ENCODE measurements around the gene GATA5. TPM values are rescaled to one million over a fixed set of nuclear protein-coding genes. Genes with fewer than 3 reads are reported as not detected.

Gene GATA5
- total RNA-seq, 1 experiment from 2014 or later, result 0.25 TPM

DNA sequence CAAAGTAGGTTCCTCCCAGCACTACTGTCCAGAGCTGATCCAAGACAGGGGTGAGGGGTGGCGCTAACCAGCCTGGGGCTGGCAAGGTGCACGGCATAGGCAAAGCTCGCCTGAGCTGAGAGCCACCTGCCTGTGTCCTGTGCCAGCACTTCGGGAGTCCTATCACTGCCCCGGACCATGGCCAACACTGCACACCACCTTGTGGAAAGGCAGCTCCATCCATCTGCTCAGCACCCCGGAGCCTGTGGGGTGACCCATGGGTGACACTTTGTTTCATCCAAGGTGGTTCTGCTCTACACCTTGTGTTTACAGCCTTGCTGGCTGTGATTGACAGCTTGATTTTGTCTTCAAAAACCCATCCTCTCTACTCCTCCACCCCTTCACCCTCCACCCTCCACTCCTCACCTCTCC lies 32.9 kb upstream of the GATA5 start:
- intact Hi-C loops (cut with micrococcal nuclease; ENCODE audit: unreplicated experiment), result no loop called here
- ChIA-PET POLR2A (interaction anchor here (0.8 kb wide), 1 partner anchor 260 kb away, joined by 5 read pairs; no protein-coding TSS in a partner anchor), CTCF (interaction anchor here (0.5 to 2.0 kb wide), 7 partner anchors 8 to 1693 kb away, joined by 3 to 8 read pairs (median 4); no protein-coding TSS in a partner anchor)

DNA sequence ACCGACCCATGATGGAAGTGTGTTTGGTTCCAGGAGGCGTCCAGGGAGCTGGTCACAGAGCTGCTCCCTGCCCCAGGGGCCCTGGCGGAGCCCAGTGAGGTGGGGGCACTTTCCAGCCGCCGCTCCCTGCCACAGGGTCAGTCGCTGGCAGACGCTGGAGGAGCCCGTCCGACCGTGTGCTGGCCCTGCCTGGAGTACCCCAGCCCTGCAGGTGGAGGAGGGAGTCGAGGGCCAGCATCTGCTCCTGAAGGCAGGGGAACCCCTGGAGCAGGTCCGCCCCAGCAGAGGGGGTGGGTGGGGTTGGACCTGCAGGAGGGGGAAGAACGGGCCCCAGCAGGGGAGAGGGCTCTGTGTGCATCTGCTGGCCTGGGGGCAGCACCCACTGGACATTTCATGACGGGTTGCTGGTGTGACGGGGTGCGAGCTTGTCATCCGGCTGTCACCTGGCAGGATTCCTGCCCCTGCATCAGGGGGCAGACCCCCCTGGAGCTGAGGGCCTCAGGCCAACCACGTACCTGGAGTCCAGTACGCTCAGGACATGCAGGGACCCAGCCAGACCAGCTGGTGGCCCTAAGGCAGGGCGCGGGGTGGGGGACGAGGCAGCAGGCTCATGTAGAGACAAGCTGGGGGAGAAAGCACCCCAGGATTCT lies 32.3 kb upstream of the GATA5 start:
- DNase-seq, result no peak
- Histone ChIP-seq H3K4me3 (ENCODE audit: low read depth, low read length) (no peak overlapping the region), H3K4me1 (peaks cover 13% of the 10 kb centered on the region), H3K36me3 (ENCODE audit: control insufficient read depth, insufficient read depth, low read length) (no peaks in the 10 kb centered on the region), H3K27me3 (replicated peaks; ENCODE audit: control insufficient read depth, insufficient read depth, low read length) (no peaks in the 10 kb centered on the region), H3K9me3 (no peaks in the 10 kb centered on the region)
- Mint-ChIP-seq H3K9me3 (ENCODE audit: unreplicated experiment) (peaks cover 10% of the 10 kb centered on the region), H3K27ac (ENCODE audit: unreplicated experiment) (no peak overlapping the region), H3K4me1 (ENCODE audit: low read depth, unreplicated experiment) (peaks cover 6% of the 10 kb centered on the region), H3K27me3 (ENCODE audit: insufficient read depth, unreplicated experiment) (no peaks in the 10 kb centered on the region), H3K4me3 (ENCODE audit: unreplicated experiment) (no peak overlapping the region), H3K36me3 (ENCODE audit: insufficient read depth, unreplicated experiment) (peaks cover 6% of the 10 kb centered on the region)
- TF ChIP-seq, protein P1, sequence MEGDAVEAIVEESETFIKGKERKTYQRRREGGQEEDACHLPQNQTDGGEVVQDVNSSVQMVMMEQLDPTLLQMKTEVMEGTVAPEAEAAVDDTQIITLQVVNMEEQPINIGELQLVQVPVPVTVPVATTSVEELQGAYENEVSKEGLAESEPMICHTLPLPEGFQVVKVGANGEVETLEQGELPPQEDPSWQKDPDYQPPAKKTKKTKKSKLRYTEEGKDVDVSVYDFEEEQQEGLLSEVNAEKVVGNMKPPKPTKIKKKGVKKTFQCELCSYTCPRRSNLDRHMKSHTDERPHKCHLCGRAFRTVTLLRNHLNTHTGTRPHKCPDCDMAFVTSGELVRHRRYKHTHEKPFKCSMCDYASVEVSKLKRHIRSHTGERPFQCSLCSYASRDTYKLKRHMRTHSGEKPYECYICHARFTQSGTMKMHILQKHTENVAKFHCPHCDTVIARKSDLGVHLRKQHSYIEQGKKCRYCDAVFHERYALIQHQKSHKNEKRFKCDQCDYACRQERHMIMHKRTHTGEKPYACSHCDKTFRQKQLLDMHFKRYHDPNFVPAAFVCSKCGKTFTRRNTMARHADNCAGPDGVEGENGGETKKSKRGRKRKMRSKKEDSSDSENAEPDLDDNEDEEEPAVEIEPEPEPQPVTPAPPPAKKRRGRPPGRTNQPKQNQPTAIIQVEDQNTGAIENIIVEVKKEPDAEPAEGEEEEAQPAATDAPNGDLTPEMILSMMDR (IDR thresholded peaks at IDR 0.05; ENCODE audit: insufficient read depth in 1 of 2, low read depth in 1 of 2, low read length in 1 of 2, severe bottlenecking in 1 of 2, unreplicated experiment in 1 of 2), result no peak
- CTCF ChIA-PET, result interaction anchor here (0.5 to 2.0 kb wide), 6 partner anchors 14 to 206 kb away, joined by 3 to 8 read pairs (median 4); no protein-coding TSS in a partner anchor
- POLR2A ChIA-PET, result interaction anchor here (0.7 to 0.8 kb wide), 2 partner anchors 116 to 259 kb away, joined by 4 to 5 read pairs; no protein-coding TSS in a partner anchor
- no TSS peak for BruUV-seq (replicated peaks)
- intact Hi-C loops (cut with micrococcal nuclease; ENCODE audit: unreplicated experiment), result no loop called here

More for the DNA sequence above, 32.9 kb upstream of the GATA5 start:
- Histone ChIP-seq H3K9me3 (no peaks in the 10 kb centered on the region), H3K4me1 (peaks cover 13% of the 10 kb centered on the region), H3K27me3 (replicated peaks; ENCODE audit: control insufficient read depth, insufficient read depth, low read length) (no peaks in the 10 kb centered on the region), H3K36me3 (ENCODE audit: control insufficient read depth, insufficient read depth, low read length) (no peaks in the 10 kb centered on the region), H3K4me3 (ENCODE audit: low read depth, low read length) (no peak overlapping the region)
- Mint-ChIP-seq H3K27me3 (ENCODE audit: insufficient read depth, unreplicated experiment) (no peaks in the 10 kb centered on the region), H3K4me1 (ENCODE audit: low read depth, unreplicated experiment) (peaks cover 6% of the 10 kb centered on the region), H3K27ac (ENCODE audit: unreplicated experiment) (no peak overlapping the region), H3K36me3 (ENCODE audit: insufficient read depth, unreplicated experiment) (peaks cover 6% of the 10 kb centered on the region), H3K9me3 (ENCODE audit: unreplicated experiment) (peaks cover 10% of the 10 kb centered on the region), H3K4me3 (ENCODE audit: unreplicated experiment) (no peak overlapping the region)
- DNase-seq, result peak; percentile 67 to 80
- TF ChIP-seq, protein P1 (IDR thresholded peaks at IDR 0.05; ENCODE audit: insufficient read depth in 1 of 2, low read depth in 1 of 2, low read length in 1 of 2, severe bottlenecking in 1 of 2, unreplicated experiment in 1 of 2), result no peak
- BruUV-seq (replicated peaks), result no TSS peak

- Mint-ChIP-seq H3K4me3 (ENCODE audit: unreplicated experiment) (no peak overlapping the region), H3K27me3 (ENCODE audit: insufficient read depth, unreplicated experiment) (no peaks in the 10 kb centered on the region), H3K4me1 (ENCODE audit: low read depth, unreplicated experiment) (peaks cover 6% of the 10 kb centered on the region), H3K9me3 (ENCODE audit: unreplicated experiment) (peaks cover 10% of the 10 kb centered on the region), H3K36me3 (ENCODE audit: insufficient read depth, unreplicated experiment) (peaks cover 6% of the 10 kb centered on the region), H3K27ac (ENCODE audit: unreplicated experiment) (no peak overlapping the region)
- no peaks in the 10 kb centered on the region for H3K9me3 ChIP-seq
- TF ChIP-seq, protein P1 (IDR thresholded peaks at IDR 0.05; ENCODE audit: insufficient read depth in 1 of 2, low read depth in 1 of 2, low read length in 1 of 2, severe bottlenecking in 1 of 2, unreplicated experiment in 1 of 2), result no peak
- H3K27me3 ChIP-seq (replicated peaks; ENCODE audit: control insufficient read depth, insufficient read depth, low read length), result no peaks in the 10 kb centered on the region
- ChIA-PET CTCF (interaction anchor here (1.7 to 2.0 kb wide), 2 partner anchors 29 to 77 kb away, joined by 7 to 8 read pairs; no protein-coding TSS in a partner anchor), POLR2A (interaction anchor here (0.7 kb wide), 1 partner anchor 117 kb away, joined by 4 read pairs; no protein-coding TSS in a partner anchor)
- no peak overlapping the region for H3K4me3 ChIP-seq (ENCODE audit: low read depth, low read length)
- no TSS peak for BruUV-seq (replicated peaks)
- H3K4me1 ChIP-seq, result peaks cover 13% of the 10 kb centered on the region
- intact Hi-C loops (cut with micrococcal nuclease; ENCODE audit: unreplicated experiment), result no loop called here
- no peaks in the 10 kb centered on the region for H3K36me3 ChIP-seq (ENCODE audit: control insufficient read depth, insufficient read depth, low read length)
- no peak for DNase-seq
Measured at GRCh38 chr20:62507323-62507722, 31.5 kb upstream of the GATA5 start.

All from Caco-2 (cell line).